ENCODE results near the gene ATP8B4. TPM values are rescaled to one million over a fixed set of nuclear protein-coding genes. Genes with fewer than 3 reads are reported as not detected.

The ATP8B4 gene
- total RNA-seq, 1 donor from 2014 or later: 45.8 TPM

GRCh38 chr15:49987198-49987785, 131.7 kb downstream of the ATP8B4 start:
- TF ChIP-seq, protein P1, sequence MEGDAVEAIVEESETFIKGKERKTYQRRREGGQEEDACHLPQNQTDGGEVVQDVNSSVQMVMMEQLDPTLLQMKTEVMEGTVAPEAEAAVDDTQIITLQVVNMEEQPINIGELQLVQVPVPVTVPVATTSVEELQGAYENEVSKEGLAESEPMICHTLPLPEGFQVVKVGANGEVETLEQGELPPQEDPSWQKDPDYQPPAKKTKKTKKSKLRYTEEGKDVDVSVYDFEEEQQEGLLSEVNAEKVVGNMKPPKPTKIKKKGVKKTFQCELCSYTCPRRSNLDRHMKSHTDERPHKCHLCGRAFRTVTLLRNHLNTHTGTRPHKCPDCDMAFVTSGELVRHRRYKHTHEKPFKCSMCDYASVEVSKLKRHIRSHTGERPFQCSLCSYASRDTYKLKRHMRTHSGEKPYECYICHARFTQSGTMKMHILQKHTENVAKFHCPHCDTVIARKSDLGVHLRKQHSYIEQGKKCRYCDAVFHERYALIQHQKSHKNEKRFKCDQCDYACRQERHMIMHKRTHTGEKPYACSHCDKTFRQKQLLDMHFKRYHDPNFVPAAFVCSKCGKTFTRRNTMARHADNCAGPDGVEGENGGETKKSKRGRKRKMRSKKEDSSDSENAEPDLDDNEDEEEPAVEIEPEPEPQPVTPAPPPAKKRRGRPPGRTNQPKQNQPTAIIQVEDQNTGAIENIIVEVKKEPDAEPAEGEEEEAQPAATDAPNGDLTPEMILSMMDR (IDR thresholded peaks at IDR 0.05; ENCODE audit: unreplicated experiment): no peak
- no peak for DNase-seq (ENCODE audit: low spot score)
- Mint-ChIP-seq H3K4me1 (ENCODE audit: unreplicated experiment) (peaks cover 53% of the 10 kb centered on the region), H3K27me3 (ENCODE audit: unreplicated experiment) (no peaks in the 10 kb centered on the region), H3K9me3 (ENCODE audit: unreplicated experiment) (no peaks in the 10 kb centered on the region), H3K36me3 (ENCODE audit: low read depth, unreplicated experiment) (peaks cover 7% of the 10 kb centered on the region), H3K4me3 (ENCODE audit: unreplicated experiment) (no peak overlapping the region), H3K27ac (ENCODE audit: unreplicated experiment) (peak overlapping the region; percentile 59)

DNA sequence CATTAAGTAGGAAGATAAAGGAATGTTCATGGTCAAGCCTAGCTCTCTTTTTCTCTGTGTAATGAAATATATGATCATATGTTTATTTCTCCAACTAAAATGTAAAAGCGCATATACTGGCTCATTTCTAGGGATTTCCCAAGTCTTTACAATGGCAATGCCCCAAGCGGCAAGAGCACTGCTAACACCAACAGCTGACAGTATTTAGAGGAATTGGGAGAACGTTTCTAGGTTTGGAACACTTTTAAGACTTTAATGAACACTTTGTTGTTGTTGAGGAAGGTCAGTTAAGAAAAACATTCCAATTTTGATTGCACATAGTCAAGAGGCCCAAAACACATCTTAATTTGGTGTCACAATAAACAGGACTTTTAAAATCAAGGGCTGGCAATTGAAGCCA, 132.7 kb downstream of the ATP8B4 start:
- peaks cover 7% of the 10 kb centered on the region for H3K36me3 Mint-ChIP-seq (ENCODE audit: low read depth, unreplicated experiment)
- H3K9me3 Mint-ChIP-seq (ENCODE audit: unreplicated experiment): no peaks in the 10 kb centered on the region
- peak overlapping the region; percentile 74 for H3K27ac Mint-ChIP-seq (ENCODE audit: unreplicated experiment)
- TF ChIP-seq, protein P1 (IDR thresholded peaks at IDR 0.05; ENCODE audit: unreplicated experiment): no peak
- no peaks in the 10 kb centered on the region for H3K27me3 Mint-ChIP-seq (ENCODE audit: unreplicated experiment)
- no peak for DNase-seq (ENCODE audit: low spot score)
- H3K4me1 Mint-ChIP-seq (ENCODE audit: unreplicated experiment): peaks cover 53% of the 10 kb centered on the region
- H3K4me3 Mint-ChIP-seq (ENCODE audit: unreplicated experiment): peak overlapping the region; percentile 9

DNA sequence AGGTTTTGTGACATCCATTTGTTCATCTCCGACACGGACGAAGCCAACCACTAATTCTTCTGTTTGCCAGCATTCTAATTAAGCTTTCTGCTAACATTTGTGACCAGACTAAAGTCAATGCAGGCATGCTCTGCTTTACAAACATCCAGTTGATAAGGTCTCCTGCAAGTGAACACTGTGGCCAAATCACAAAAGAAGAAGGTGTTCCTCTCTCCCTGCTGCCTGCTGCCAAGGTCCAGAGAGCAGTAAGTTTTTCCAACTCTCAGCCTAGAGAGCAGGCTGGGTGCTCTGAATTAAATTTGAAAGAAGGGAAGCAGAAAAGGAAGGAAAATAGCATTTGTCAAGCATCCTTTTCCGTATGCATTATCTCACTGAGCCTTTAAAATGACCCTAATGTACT, 133.6 kb downstream of the ATP8B4 start:
- TF ChIP-seq, protein P1 (IDR thresholded peaks at IDR 0.05; ENCODE audit: unreplicated experiment): no peak
- Mint-ChIP-seq H3K27ac (ENCODE audit: unreplicated experiment) (peak overlapping the region; percentile 75), H3K9me3 (ENCODE audit: unreplicated experiment) (no peaks in the 10 kb centered on the region), H3K4me1 (ENCODE audit: unreplicated experiment) (peaks cover 53% of the 10 kb centered on the region), H3K36me3 (ENCODE audit: low read depth, unreplicated experiment) (peaks cover 7% of the 10 kb centered on the region), H3K4me3 (ENCODE audit: unreplicated experiment) (no peak overlapping the region), H3K27me3 (ENCODE audit: unreplicated experiment) (no peaks in the 10 kb centered on the region)
- DNase-seq (ENCODE audit: low spot score): no peak

GRCh38 chr15:49984436-49984835, 134.6 kb downstream of the ATP8B4 start:
- peak overlapping the region; percentile 53 for H3K27ac Mint-ChIP-seq (ENCODE audit: unreplicated experiment)
- H3K27me3 Mint-ChIP-seq (ENCODE audit: unreplicated experiment): no peaks in the 10 kb centered on the region
- H3K36me3 Mint-ChIP-seq (ENCODE audit: low read depth, unreplicated experiment): peaks cover 10% of the 10 kb centered on the region
- H3K9me3 Mint-ChIP-seq (ENCODE audit: unreplicated experiment): no peaks in the 10 kb centered on the region
- TF ChIP-seq, protein P1 (IDR thresholded peaks at IDR 0.05; ENCODE audit: unreplicated experiment): no peak
- DNase-seq (ENCODE audit: low spot score): no peak
- peaks cover 53% of the 10 kb centered on the region for H3K4me1 Mint-ChIP-seq (ENCODE audit: unreplicated experiment)
- H3K4me3 Mint-ChIP-seq (ENCODE audit: unreplicated experiment): no peak overlapping the region

- H3K27me3 Mint-ChIP-seq (ENCODE audit: unreplicated experiment): no peaks in the 10 kb centered on the region
- no peaks in the 10 kb centered on the region for H3K9me3 Mint-ChIP-seq (ENCODE audit: unreplicated experiment)
- no peak overlapping the region for H3K27ac Mint-ChIP-seq (ENCODE audit: unreplicated experiment)
- peaks cover 38% of the 10 kb centered on the region for H3K4me1 Mint-ChIP-seq (ENCODE audit: unreplicated experiment)
- H3K4me3 Mint-ChIP-seq (ENCODE audit: unreplicated experiment): no peak overlapping the region
- TF ChIP-seq, protein P1 (IDR thresholded peaks at IDR 0.05; ENCODE audit: unreplicated experiment): no peak
- no peak for DNase-seq (ENCODE audit: low spot score)
- H3K36me3 Mint-ChIP-seq (ENCODE audit: low read depth, unreplicated experiment): peaks cover 10% of the 10 kb centered on the region
Observed at GRCh38 chr15:49982584-49982983, 136.4 kb downstream of the ATP8B4 start.
